Endodermal cell (in vitro differentiated cells): ENCODE results near the gene NR1H3. TPM values are rescaled to one million over a fixed set of nuclear protein-coding genes. Genes with fewer than 3 reads are reported as not detected.

ENCODE experiments used
- DNase-seq: peaks from one replicate; pipeline ENCODE4 v3.0.0-alpha.2; 2017
- H3K27ac ChIP-seq: 2 replicates; pipeline ENCODE4 v1.5.1; 2013; ENCODE audit warnings: mild to moderate bottlenecking, low read depth, low read length, moderate library complexity
- H3K27me3 ChIP-seq: 2 replicates; pipeline ENCODE4 v1.6.1; 2013; ENCODE audit warnings: mild to moderate bottlenecking, low read length, moderate library complexity; ENCODE audit not compliant: insufficient read depth, control insufficient read depth, poor library complexity, severe bottlenecking
- H3K36me3 ChIP-seq: 2 replicates; pipeline ENCODE4 v1.7.0; 2013; ENCODE audit warnings: mild to moderate bottlenecking, low read length, moderate library complexity; ENCODE audit not compliant: control insufficient read depth, insufficient read depth
- H3K4me1 ChIP-seq: one replicate; pipeline ENCODE4 v1.7.0; 2013; ENCODE audit warnings: low read length; ENCODE audit not compliant: control insufficient read depth, insufficient read depth
- H3K4me3 ChIP-seq: 2 replicates; pipeline ENCODE4 v1.5.1; 2013; ENCODE audit warnings: mild to moderate bottlenecking, low read length, moderate library complexity
- H3K9ac ChIP-seq: 2 replicates; pipeline ENCODE4 v1.6.1; 2013; ENCODE audit warnings: mild to moderate bottlenecking, low read length, moderate library complexity; ENCODE audit not compliant: poor library complexity, severe bottlenecking; ENCODE audit errors: extremely low read depth
- H3K9me3 ChIP-seq: 2 replicates; pipeline ENCODE4 v1.6.1; 2013; ENCODE audit warnings: mild to moderate bottlenecking, low read length, moderate library complexity; ENCODE audit not compliant: control insufficient read depth
- H3K27ac Mint-ChIP-seq: 2 replicates; pipeline ENCODE4 v1.8.0; 2020; ENCODE audit warnings: mixed read lengths
- H3K27me3 Mint-ChIP-seq: 2 replicates; pipeline ENCODE4 v1.8.0; 2021; ENCODE audit warnings: mild to moderate bottlenecking, mixed read lengths; ENCODE audit not compliant: insufficient read depth
- H3K36me3 Mint-ChIP-seq: 2 replicates; pipeline ENCODE4 v1.8.0; 2020; ENCODE audit warnings: low read depth, mixed read lengths
- H3K4me1 Mint-ChIP-seq: 2 replicates; pipeline ENCODE4 v1.8.0; 2020; ENCODE audit warnings: mixed read lengths
- H3K4me3 Mint-ChIP-seq: 2 replicates; pipeline ENCODE4 v1.8.0; 2020; ENCODE audit warnings: mild to moderate bottlenecking, moderate library complexity, mixed read lengths
- H3K9me3 Mint-ChIP-seq: 2 replicates; pipeline ENCODE4 v1.8.0; 2020; ENCODE audit warnings: mild to moderate bottlenecking, mixed read lengths
- WGBS, 2 experiments: methylation state at CpG; one replicate each; pipeline versions ENCODE4 v1.1.5 to v1.1.7; 2013; ENCODE audit warnings: missing lambda C conversion rate in 2 of 2, mixed read lengths in 1 of 2; ENCODE audit not compliant: insufficient coverage in 1 of 2, insufficient read length in 1 of 2; 5-methylcytosine and 5-hydroxymethylcytosine counted together
- total RNA-seq, 2 donors: library from RNA; stranded (reverse); fragmentation: NEBNext Ultra II Directional in 1 of 2; extraction: Animal tissue kit (Norgen Biotek cat#: 25700) in 1 of 2; gene quantifications; 2 replicates in 1 of 2; 3 replicates in 1 of 2; pipeline ENCODE4 v1.2.1, GENCODE V29; 2021
- TF ChIP-seq, protein P1 (sequence below): fragments of 200-600 bp; sonication (generic); conservative IDR thresholded peaks from 2 replicates; pipeline ENCODE4 v1.5.0; 2021; ENCODE audit warnings: antibody characterized with exemption, mild to moderate bottlenecking

NR1H3 gene
- total RNA-seq, 2 donors from 2014 or later, result 29.4 to 34.6 TPM

DNA sequence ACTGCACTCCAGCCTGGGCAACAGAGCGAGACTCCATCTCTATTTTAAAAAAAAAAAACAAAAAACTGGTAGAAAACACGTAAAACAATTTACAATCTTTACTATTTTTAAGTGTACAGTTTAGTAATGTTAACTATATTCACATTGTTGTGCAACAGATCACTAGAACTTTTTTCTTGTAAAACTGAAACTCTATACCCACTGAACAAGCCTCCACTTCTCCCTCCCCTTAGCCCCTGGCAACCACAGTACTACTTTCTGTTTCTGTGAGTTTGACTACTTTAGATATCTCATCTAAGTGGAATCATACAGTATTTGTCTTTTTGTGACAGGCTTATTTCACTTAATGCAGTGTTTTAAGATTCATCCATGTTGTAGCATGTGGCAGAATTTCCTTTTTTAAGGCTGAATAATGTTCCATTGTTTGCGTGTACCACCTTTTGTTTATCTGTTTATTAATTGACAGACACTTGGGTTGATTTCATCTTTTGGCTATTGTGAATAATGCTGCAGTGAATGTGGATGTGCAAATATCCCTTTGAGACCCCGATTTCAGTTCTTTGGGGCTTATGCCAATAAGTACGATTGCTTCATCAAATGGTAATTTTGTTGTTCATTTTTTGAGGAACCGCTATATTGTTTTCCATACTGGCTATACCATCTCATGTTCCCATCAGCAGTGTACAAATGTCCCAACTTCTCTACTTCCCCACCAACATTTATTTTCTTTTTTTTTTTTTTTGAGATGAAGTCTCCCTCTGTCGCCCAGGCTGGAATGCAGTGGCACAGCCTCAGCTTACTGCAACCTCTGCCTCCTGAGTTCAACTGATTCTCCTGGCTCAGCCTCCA, 32.0 kb upstream of the NR1H3 start:
- H3K27me3 Mint-ChIP-seq, result no peaks in the 10 kb centered on the region
- H3K9ac ChIP-seq, result no peak overlapping the region
- no peak overlapping the region for H3K27ac Mint-ChIP-seq
- H3K4me3 ChIP-seq, result no peak overlapping the region
- no peak for DNase-seq
- H3K9me3 ChIP-seq, result no peaks in the 10 kb centered on the region
- H3K4me3 Mint-ChIP-seq, result no peak overlapping the region
- H3K4me1 ChIP-seq, result no peaks in the 10 kb centered on the region
- no peaks in the 10 kb centered on the region for H3K27me3 ChIP-seq
- no peaks in the 10 kb centered on the region for H3K9me3 Mint-ChIP-seq
- peaks cover 24% of the 10 kb centered on the region for H3K36me3 Mint-ChIP-seq
- no peaks in the 10 kb centered on the region for H3K4me1 Mint-ChIP-seq
- H3K36me3 ChIP-seq, result peaks cover 19% of the 10 kb centered on the region
- WGBS, 2 experiments, result 88 to 97% methylated on average over 4 to 6 of the region's 7 CpGs
- H3K27ac ChIP-seq, result no peak overlapping the region
- TF ChIP-seq, protein P1, sequence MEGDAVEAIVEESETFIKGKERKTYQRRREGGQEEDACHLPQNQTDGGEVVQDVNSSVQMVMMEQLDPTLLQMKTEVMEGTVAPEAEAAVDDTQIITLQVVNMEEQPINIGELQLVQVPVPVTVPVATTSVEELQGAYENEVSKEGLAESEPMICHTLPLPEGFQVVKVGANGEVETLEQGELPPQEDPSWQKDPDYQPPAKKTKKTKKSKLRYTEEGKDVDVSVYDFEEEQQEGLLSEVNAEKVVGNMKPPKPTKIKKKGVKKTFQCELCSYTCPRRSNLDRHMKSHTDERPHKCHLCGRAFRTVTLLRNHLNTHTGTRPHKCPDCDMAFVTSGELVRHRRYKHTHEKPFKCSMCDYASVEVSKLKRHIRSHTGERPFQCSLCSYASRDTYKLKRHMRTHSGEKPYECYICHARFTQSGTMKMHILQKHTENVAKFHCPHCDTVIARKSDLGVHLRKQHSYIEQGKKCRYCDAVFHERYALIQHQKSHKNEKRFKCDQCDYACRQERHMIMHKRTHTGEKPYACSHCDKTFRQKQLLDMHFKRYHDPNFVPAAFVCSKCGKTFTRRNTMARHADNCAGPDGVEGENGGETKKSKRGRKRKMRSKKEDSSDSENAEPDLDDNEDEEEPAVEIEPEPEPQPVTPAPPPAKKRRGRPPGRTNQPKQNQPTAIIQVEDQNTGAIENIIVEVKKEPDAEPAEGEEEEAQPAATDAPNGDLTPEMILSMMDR, result no peak

DNA sequence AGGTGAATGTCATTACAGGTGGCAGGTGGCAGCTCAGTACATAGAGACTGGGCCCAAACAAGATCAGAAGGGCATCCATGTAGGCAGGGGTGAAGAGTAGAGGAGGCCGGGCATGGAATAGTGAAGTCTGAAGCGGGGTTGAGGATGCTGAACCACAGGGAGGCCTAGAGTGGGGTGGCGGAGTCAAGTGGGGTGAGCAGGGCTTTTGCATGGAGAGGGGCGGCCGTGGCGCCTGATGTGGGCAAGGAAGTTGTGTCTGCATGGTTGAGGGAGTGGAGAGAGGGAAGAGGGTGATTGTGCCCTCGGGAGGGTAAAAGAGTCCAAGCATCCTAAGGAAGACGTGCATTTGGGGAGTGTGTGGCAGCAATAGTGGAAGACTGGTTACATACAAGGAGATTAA, 28.6 kb upstream of the NR1H3 start:
- Histone ChIP-seq H3K4me3 (no peak overlapping the region), H3K27me3 (no peaks in the 10 kb centered on the region), H3K4me1 (no peaks in the 10 kb centered on the region), H3K27ac (no peak overlapping the region), H3K9ac (no peak overlapping the region), H3K36me3 (peaks cover 12% of the 10 kb centered on the region), H3K9me3 (no peaks in the 10 kb centered on the region)
- no peak for DNase-seq
- 95 to 98% methylated on average over 8 of the region's 8 CpGs for WGBS, 2 experiments
- H3K4me3 Mint-ChIP-seq, result no peak overlapping the region
- peaks cover 18% of the 10 kb centered on the region for H3K36me3 Mint-ChIP-seq
- no peaks in the 10 kb centered on the region for H3K27me3 Mint-ChIP-seq
- TF ChIP-seq, protein P1, result no peak
- no peaks in the 10 kb centered on the region for H3K4me1 Mint-ChIP-seq
- no peaks in the 10 kb centered on the region for H3K9me3 Mint-ChIP-seq
- peak overlapping the region; percentile 2 for H3K27ac Mint-ChIP-seq

DNA sequence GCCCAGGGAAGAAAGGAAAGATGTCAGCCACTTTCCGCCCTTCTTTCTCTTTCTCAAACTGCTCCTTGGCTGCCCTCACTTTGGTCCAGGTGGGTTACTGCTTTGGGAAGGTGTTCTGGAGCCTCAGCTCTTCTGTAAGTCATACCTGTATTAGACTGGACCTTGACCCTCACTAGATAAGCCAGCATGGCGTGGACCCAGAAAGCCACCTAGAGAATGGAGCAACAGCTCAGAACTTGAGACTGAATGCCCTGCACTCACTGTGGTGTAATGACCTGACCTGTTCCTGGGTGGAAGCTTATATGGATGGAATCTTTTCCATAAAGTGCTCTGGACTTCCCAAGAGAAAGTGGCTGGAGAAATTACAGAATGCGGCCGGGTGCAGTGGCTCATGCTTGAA, 24.7 kb upstream of the NR1H3 start:
- TF ChIP-seq, protein P1, result no peak
- H3K27ac Mint-ChIP-seq, result no peak overlapping the region
- Histone ChIP-seq H3K36me3 (peaks cover 12% of the 10 kb centered on the region), H3K27ac (no peak overlapping the region), H3K4me3 (no peak overlapping the region), H3K9me3 (no peaks in the 10 kb centered on the region), H3K27me3 (no peaks in the 10 kb centered on the region), H3K4me1 (no peaks in the 10 kb centered on the region), H3K9ac (no peak overlapping the region)
- no peak for DNase-seq
- H3K36me3 Mint-ChIP-seq, result peaks cover 14% of the 10 kb centered on the region
- no peaks in the 10 kb centered on the region for H3K4me1 Mint-ChIP-seq
- no peaks in the 10 kb centered on the region for H3K9me3 Mint-ChIP-seq
- WGBS, 2 experiments, result 97 to 100% methylated on average over 1 to 4 of the region's 4 CpGs
- no peak overlapping the region for H3K4me3 Mint-ChIP-seq
- H3K27me3 Mint-ChIP-seq, result no peaks in the 10 kb centered on the region
